ENCODE measurements around the gene ARL5B.

DNA sequence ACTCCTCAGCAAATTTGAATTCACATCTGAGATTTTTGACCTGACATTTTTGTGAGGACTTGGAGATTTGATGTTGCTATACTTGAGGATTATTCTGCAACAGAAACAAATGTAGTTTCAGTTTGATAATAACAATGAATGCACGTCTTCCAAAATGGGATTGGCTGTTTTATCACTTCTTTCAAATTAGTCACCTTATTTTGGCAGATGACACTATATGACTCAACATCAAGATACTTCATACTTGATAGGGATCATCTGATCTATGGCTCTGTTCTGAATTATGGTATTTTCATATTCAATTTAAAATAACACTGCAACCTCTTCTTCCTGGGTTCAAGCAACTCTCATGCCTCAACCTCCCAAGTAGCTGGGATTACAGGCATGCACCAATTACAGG, 24.2 kb downstream of the ARL5B start:
- no peak for TF ChIP-seq CTCF (IDR thresholded peaks at IDR 0.05)
- no peak for TF ChIP-seq POLR2A (IDR thresholded peaks at IDR 0.05)
- no peak for TF ChIP-seq POLR2AphosphoS5 (IDR thresholded peaks at IDR 0.05)
- TF ChIP-seq EP300 (IDR thresholded peaks at IDR 0.05) = no peak

Data from upper lobe of left lung (tissue), 4 donors.